ENCODE measurements around the gene PKNOX2.

PKNOX2 gene

DNA sequence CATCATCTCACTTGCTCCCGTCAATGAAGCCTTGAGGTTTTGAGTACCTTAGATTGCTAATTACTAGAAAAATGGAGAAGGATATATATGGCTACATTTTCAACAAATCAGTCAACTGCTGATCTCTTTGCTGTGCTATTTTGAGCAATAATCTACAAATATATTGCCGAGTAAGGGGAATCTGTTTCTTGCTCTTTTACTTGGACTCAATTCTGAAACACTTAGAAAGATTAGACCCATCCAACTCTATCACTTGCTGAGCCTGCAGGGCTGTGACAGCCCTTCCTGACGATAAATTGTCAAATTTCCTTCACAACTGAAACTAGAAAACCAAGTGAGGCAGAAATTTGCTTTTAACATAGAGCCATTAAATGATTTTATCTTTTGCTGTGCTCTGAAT is 314.6 kb downstream of the PKNOX2 start:
- Mint-ChIP-seq H3K9me3 (no peaks in the 10 kb centered on the region), H3K4me3 (no peak overlapping the region), H3K36me3 (no peaks in the 10 kb centered on the region), H3K27ac (no peak overlapping the region), H3K27me3 (peaks cover 16% of the 10 kb centered on the region), H3K4me1 (no peaks in the 10 kb centered on the region)
- no peak for ATAC-seq

DNA sequence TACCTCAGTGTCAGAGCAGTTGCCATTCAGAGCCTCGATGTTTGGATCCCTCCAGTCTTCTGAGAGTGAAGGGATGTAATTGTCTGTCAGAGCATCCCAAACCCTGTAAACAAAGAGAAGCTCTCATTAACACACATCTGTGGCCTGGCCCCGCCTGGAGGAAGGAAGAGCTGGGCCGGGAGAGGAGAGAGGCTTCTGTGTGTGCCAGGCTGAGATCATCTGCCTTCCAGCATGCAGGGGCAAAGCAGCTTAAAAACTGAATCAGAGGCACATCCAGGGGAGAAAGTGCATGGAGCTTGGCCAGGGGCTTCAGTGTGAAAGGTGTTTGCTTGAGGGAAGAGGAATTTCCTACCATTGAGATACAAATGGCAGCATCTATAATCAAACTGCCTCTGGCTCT is 317.0 kb downstream of the PKNOX2 start:
- Mint-ChIP-seq H3K27me3 (peaks cover 10% of the 10 kb centered on the region), H3K4me3 (no peak overlapping the region), H3K9me3 (no peaks in the 10 kb centered on the region), H3K4me1 (no peaks in the 10 kb centered on the region), H3K27ac (no peak overlapping the region), H3K36me3 (no peaks in the 10 kb centered on the region)
- no peak for ATAC-seq

Measured in stimulated activated memory B cell treated with anti-CD40 and anti-IgM and Interleukin-4, amounts not matched to agents 10 μg/mL and 1 μg/mL and 100 μg/mL, for 72 hours (primary cell).